Right lobe of liver (tissue), 6 donors: ENCODE results near the gene PLEKHG3. TPM values are rescaled to one million over a fixed set of nuclear protein-coding genes. Genes with fewer than 3 reads are reported as not detected.

Experiments
- ATAC-seq, 4 donors: fragments of 200-7000 bp; cut with Tn5 transposase; one replicate each; pipeline ENCODE4 v1.9.1; 2020; ENCODE audit warnings: mild to moderate bottlenecking in 4 of 4, moderate library complexity in 4 of 4
- DNase-seq, 3 donors: peaks; one replicate each; pipeline ENCODE4 v3.0.0-alpha.2; 2020
- H3K27ac ChIP-seq, 3 donors: fragments of 200-600 bp; one replicate each; pipeline ENCODE4 v1.8.0; 2022
- H3K27me3 ChIP-seq, 2 donors: fragments of 200-600 bp; one replicate each; pipeline ENCODE4 v1.8.0; 2022
- H3K36me3 ChIP-seq, 4 donors: fragments of 200-600 bp; sonication (generic) in 1 of 4; one replicate each; pipeline versions ENCODE4 v1.5.1 to v1.8.0; 2017 to 2022; ENCODE audit warnings: control low read depth in 1 of 4
- H3K4me1 ChIP-seq, 4 donors: fragments of 200-600 bp; sonication (generic) in 1 of 4; one replicate each; pipeline versions ENCODE4 v1.5.1 to v1.8.0; 2017 to 2022; ENCODE audit warnings: control low read depth in 1 of 4
- H3K4me3 ChIP-seq, 3 donors: fragments of 200-600 bp; one replicate each; pipeline ENCODE4 v1.8.0; 2022
- H3K9me3 ChIP-seq, 4 donors: fragments of 200-600 bp; sonication (generic) in 1 of 4; one replicate each; pipeline versions ENCODE4 v1.5.1 to v1.8.0; 2017 to 2022; ENCODE audit warnings: control low read depth in 1 of 4
- CTCF ChIP-seq, 4 donors: fragments of 200-600 bp in 3 of 4; fragments of 450-650 bp in 1 of 4; IDR thresholded peaks; one replicate each; pipeline versions ENCODE4 v1.5.1 to v1.8.0; 2016 to 2022; ENCODE audit warnings: antibody characterized with exemption in 4 of 4, mild to moderate bottlenecking in 2 of 4
- POLR2A ChIP-seq: fragments of 450-650 bp; IDR thresholded peaks from one replicate; pipeline ENCODE4 v1.6.1; 2017; ENCODE audit warnings: antibody characterized with exemption, mild to moderate bottlenecking
- WGBS: methylation state at CpG from one replicate; pipeline ENCODE4 v1.1.6; 2018; ENCODE audit warnings: low coverage, low lambda C conversion rate; ENCODE audit not compliant: insufficient coverage; ENCODE audit errors: missing lambda C conversion rate; 5-methylcytosine and 5-hydroxymethylcytosine counted together
- intact Hi-C, 2 donors: fragments of 100-400 bp; cut with DNase I; formaldehyde crosslinking; loops; one replicate each; pipeline versions ENCODE4 v1.11.2 to v1.14.1; 2022
- total RNA-seq, 6 experiments: library from RNA; depleted of rRNA in 2 of 6; stranded (reverse); fragments of >200 nt in 2 of 6; fragmentation: NEBNext Ultra II Directional in 3 of 6; extraction: Animal tissue kit (Norgen Biotek cat#: 25700) in 3 of 6; gene quantifications; one replicate each; pipeline versions ENCODE4 v1.1.0 to v1.2.4, GENCODE V29; 2016 to 2023
- donor health status: DM: no; HTN: yes; CAD: no.
- donor health status: DM: no; HTN: no; CAD: no.
- donor health status: DM: no; HTN: no; CAD: no.
- donor health status: DM: no; HTN: yes; CAD: no.
- donor health status: DM: no; HTN: yes; CAD: no.

The PLEKHG3 gene
- total RNA-seq, 6 experiments from 2014 or later: 25.4 to 49.1 (median 28.0) TPM

- Histone ChIP-seq H3K4me1 (no peaks in the 10 kb centered on the region), H3K36me3 (no peaks in the 10 kb centered on the region), H3K27me3 (no peaks in the 10 kb centered on the region), H3K27ac (no peak overlapping the region), H3K4me3 (no peak overlapping the region), H3K9me3 (no peaks in the 10 kb centered on the region)
- WGBS: 80% methylated on average over 2 of the region's 5 CpGs
- TF ChIP-seq POLR2A (no peak), CTCF (IDR thresholded peaks at IDR 0.05) (no peak)
- no peak for DNase-seq
- intact Hi-C loops: loop anchor here in 1 of 2 donors (5.0 kb wide), 1 partner anchor 82 kb away; no protein-coding TSS in a partner anchor
- ATAC-seq: peak in 1 of 4 donors; percentile 14
Observed at GRCh38 chr14:64754685-64755084, 50.5 kb downstream of the PLEKHG3 start.

GRCh38 chr14:64755781-64756221 is 51.6 kb downstream of the PLEKHG3 start:
- Histone ChIP-seq H3K9me3 (no peaks in the 10 kb centered on the region), H3K4me3 (no peak overlapping the region), H3K4me1 (no peaks in the 10 kb centered on the region), H3K27ac (no peak overlapping the region), H3K27me3 (no peaks in the 10 kb centered on the region), H3K36me3 (no peaks in the 10 kb centered on the region)
- no peak for DNase-seq
- ATAC-seq: peak in 1 of 4 donors; percentile 4
- intact Hi-C loops: loop anchor here in 1 of 2 donors (5.0 kb wide), 1 partner anchor 84 kb away; no protein-coding TSS in a partner anchor
- 50% methylated on average over 5 of the region's 9 CpGs for WGBS
- TF ChIP-seq CTCF (IDR thresholded peaks at IDR 0.05): no peak
- TF ChIP-seq POLR2A: no peak

- WGBS: 80% methylated on average over 1 of the region's 5 CpGs
- no peaks in the 10 kb centered on the region for H3K27me3 ChIP-seq
- no peak overlapping the region for H3K4me3 ChIP-seq
- ATAC-seq (no peak), DNase-seq (peak in 1 of 3 donors; percentile 17)
- TF ChIP-seq CTCF (IDR thresholded peaks at IDR 0.05): no peak
- no peak for TF ChIP-seq POLR2A
- no peaks in the 10 kb centered on the region for H3K4me1 ChIP-seq
- no peaks in the 10 kb centered on the region for H3K9me3 ChIP-seq
- H3K36me3 ChIP-seq: no peaks in the 10 kb centered on the region
- intact Hi-C loops: loop anchor here in 1 of 2 donors (5.0 kb wide), 1 partner anchor 84 kb away; no protein-coding TSS in a partner anchor
- no peak overlapping the region for H3K27ac ChIP-seq
Observed at GRCh38 chr14:64756712-64757111, 52.5 kb downstream of the PLEKHG3 start.

GRCh38 chr14:64757601-64758000 is 53.4 kb downstream of the PLEKHG3 start:
- Histone ChIP-seq H3K27ac (no peak overlapping the region), H3K36me3 (no peaks in the 10 kb centered on the region), H3K4me3 (no peak overlapping the region), H3K4me1 (no peaks in the 10 kb centered on the region), H3K9me3 (no peaks in the 10 kb centered on the region), H3K27me3 (no peaks in the 10 kb centered on the region)
- intact Hi-C loops: loop anchor here in 1 of 2 donors (5.0 kb wide), 1 partner anchor 85 kb away; no protein-coding TSS in a partner anchor
- ATAC-seq (no peak), DNase-seq (peak in 1 of 3 donors; percentile 16)
- TF ChIP-seq POLR2A: no peak
- no peak for TF ChIP-seq CTCF (IDR thresholded peaks at IDR 0.05)
- 92% methylated on average over 2 of the region's 3 CpGs for WGBS
